HCT116 (cell line): Measurements from ENCODE around the gene MMP17. TPM values are rescaled to one million over a fixed set of nuclear protein-coding genes. Genes with fewer than 3 reads are reported as not detected.

Experiments
- ATAC-seq: fragments of 200-7000 bp; cut with Tn5 transposase; 2 replicates; pipeline ENCODE4 v1.9.1; 2020; ENCODE audit warnings: mild to moderate bottlenecking, moderate library complexity
- BruUV-seq: library from RNA; stranded (reverse); fragments of 400-500 nt; replicated peaks from 2 replicates; lab custom pipeline; 2021; lab: Mats Ljungman, UMichigan
- CTCF ChIA-PET: fragments of 300-600 bp; sonication (Branson Sonifier 250); formaldehyde crosslinking; loops from one replicate; lab custom pipeline; 2021; ENCODE audit warnings: antibody characterized with exemption; lab: Charles Lee
- POLR2A ChIA-PET: fragments of 300-600, 350-600 bp; sonication (Branson Sonifier 250); formaldehyde crosslinking; loops from one replicate; lab custom pipeline; 2021; ENCODE audit warnings: antibody characterized with exemption; lab: Charles Lee
- RAD21 ChIA-PET, 2 experiments: fragments of 300-600 bp; sonication (Branson Sonifier 250); formaldehyde crosslinking; loops; one replicate each; lab custom pipeline; 2023; ENCODE audit warnings: low total read pairs in 2 of 2; ENCODE audit not compliant: uncharacterized antibody in 2 of 2, unreplicated experiment in 2 of 2, low non-redundant PET in 1 of 2; lab: Charles Lee
- DNase-seq: peaks from one replicate; pipeline ENCODE4 v3.0.0-alpha.2; 2010; ENCODE audit warnings: low read depth, low spot score
- H2AFZ ChIP-seq: fragments of 200-600 bp; shearing (Covaris generic), sonication (generic); 2 replicates; pipeline ENCODE4 v1.6.1; 2017; ENCODE audit warnings: low read depth, mixed run types, mixed read lengths, antibody characterized with exemption, low read length; ENCODE audit not compliant: poor library complexity, severe bottlenecking
- H3K27ac ChIP-seq: 2 replicates; pipeline ENCODE4 v1.5.1; 2012; ENCODE audit warnings: low read depth, low read length
- H3K27me3 ChIP-seq: fragments of 200-600 bp; sonication (generic); 2 replicates; pipeline ENCODE4 v1.6.1; 2016; ENCODE audit warnings: mixed run types, low read length, mixed read lengths; ENCODE audit not compliant: insufficient read depth
- H3K36me3 ChIP-seq, 2 experiments: fragments of 200-500 bp in 1 of 2; fragments of 200-600 bp in 1 of 2; sonication (Bioruptor generic) in 1 of 2; sonication (generic) in 1 of 2; 2 replicates each; pipeline versions ENCODE4 v1.5.1 to v1.6.1; 2014 to 2016; ENCODE audit warnings: low read length in 2 of 2, inconsistent platforms in 1 of 2, mixed read lengths in 1 of 2, mixed run types in 1 of 2; ENCODE audit not compliant: insufficient read depth in 2 of 2, control insufficient read depth in 1 of 2
- H3K4me1 ChIP-seq, 2 experiments: fragments of 200-600 bp in 1 of 2; sonication (generic) in 1 of 2; 2 replicates each; pipeline versions ENCODE4 v1.5.1 to v1.6.1; 2012 to 2017; ENCODE audit warnings: low read length in 2 of 2, inconsistent platforms in 1 of 2, mild to moderate bottlenecking in 1 of 2, mixed read lengths in 1 of 2, mixed run types in 1 of 2, moderate library complexity in 1 of 2; ENCODE audit not compliant: insufficient read depth in 2 of 2, control insufficient read depth in 1 of 2
- H3K4me2 ChIP-seq: fragments of 200-600 bp; sonication (generic); 2 replicates; pipeline ENCODE4 v1.6.1; 2017; ENCODE audit warnings: mixed run types, low read length, mixed read lengths
- H3K4me3 ChIP-seq, 2 experiments: fragments of 200-600 bp in 1 of 2; sonication (generic) in 1 of 2; replicated peaks in 1 of 2; 2 replicates each; pipeline ENCODE4 v1.5.1; 2011 to 2016; ENCODE audit warnings: low read length in 2 of 2, control low read depth in 1 of 2, low read depth in 1 of 2, mild to moderate bottlenecking in 1 of 2, mixed read lengths in 1 of 2, mixed run types in 1 of 2
- H3K79me2 ChIP-seq: fragments of 200-600 bp; sonication (generic); 2 replicates; pipeline ENCODE4 v1.6.1; 2017; ENCODE audit warnings: mild to moderate bottlenecking, mixed run types, low read length, moderate library complexity, mixed read lengths; ENCODE audit not compliant: insufficient read depth
- H3K9ac ChIP-seq: fragments of 200-600 bp; sonication (generic); 2 replicates; pipeline ENCODE4 v1.6.1; 2016; ENCODE audit warnings: low read length, mixed read lengths
- H3K9me2 ChIP-seq: fragments of 200-600 bp; sonication (generic), shearing (Covaris generic); 2 replicates; pipeline ENCODE4 v1.6.1; 2017; ENCODE audit warnings: mixed run types, mild to moderate bottlenecking, moderate library complexity; ENCODE audit not compliant: insufficient read depth
- H3K9me3 ChIP-seq, 2 experiments: fragments of 200-500 bp in 1 of 2; fragments of 200-600 bp in 1 of 2; sonication (Bioruptor generic) in 1 of 2; sonication (generic) in 1 of 2; 2 replicates each; pipeline ENCODE4 v1.6.1; 2014 to 2017; ENCODE audit warnings: low read length in 2 of 2, mixed read lengths in 2 of 2, inconsistent platforms in 1 of 2, low read depth in 1 of 2, mild to moderate bottlenecking in 1 of 2, mixed run types in 1 of 2, moderate library complexity in 1 of 2; ENCODE audit not compliant: control insufficient read depth in 1 of 2, insufficient read depth in 1 of 2
- H4K20me1 ChIP-seq: fragments of 200-600 bp; sonication (generic), shearing (Covaris generic); 2 replicates; pipeline ENCODE4 v1.6.1; 2017; ENCODE audit warnings: mixed run types, mild to moderate bottlenecking, moderate library complexity; ENCODE audit not compliant: insufficient read depth
- ATF3 ChIP-seq: IDR thresholded peaks from 2 replicates; pipeline ENCODE4 v1.6.1; 2012
- CBX3 ChIP-seq: IDR thresholded peaks from 2 replicates; pipeline ENCODE4 v1.6.1; 2012; ENCODE audit warnings: low read depth
- CTCF ChIP-seq, 3 experiments: fragments of 200-600 bp in 1 of 3; sonication (generic) in 1 of 3; IDR thresholded peaks in 2 of 3; conservative IDR thresholded peaks in 1 of 3; 2 replicates each; pipeline ENCODE4 v1.5.1; 2012 to 2017; ENCODE audit warnings: low read depth in 2 of 3, low read length in 2 of 3, antibody characterized with exemption in 1 of 3, borderline replicate concordance in 1 of 3, control low read depth in 1 of 3, mild to moderate bottlenecking in 1 of 3, mixed read lengths in 1 of 3, mixed run types in 1 of 3, moderate library complexity in 1 of 3; ENCODE audit not compliant: insufficient read depth in 1 of 3
- ELF1 ChIP-seq: IDR thresholded peaks from 2 replicates; pipeline ENCODE4 v1.6.1; 2012; ENCODE audit warnings: low read depth, borderline replicate concordance
- EZH2 ChIP-seq: fragments of 200-600 bp; sonication (generic); IDR thresholded peaks from 2 replicates; pipeline ENCODE4 v1.6.1; 2017; ENCODE audit warnings: antibody characterized with exemption, mixed run types
- POLR2AphosphoS5 ChIP-seq: IDR thresholded peaks from 2 replicates; pipeline ENCODE4 v1.6.1; 2011; ENCODE audit warnings: mild to moderate bottlenecking, low read depth, low read length, moderate library complexity
- RAD21 ChIP-seq: IDR thresholded peaks from 2 replicates; pipeline ENCODE4 v1.6.1; 2012; ENCODE audit warnings: low read depth, mild to moderate bottlenecking
- REST ChIP-seq: IDR thresholded peaks from 2 replicates; pipeline ENCODE4 v1.6.1; 2012; ENCODE audit warnings: low read depth
- SIN3A ChIP-seq: IDR thresholded peaks from 2 replicates; pipeline ENCODE4 v1.6.1; 2012; ENCODE audit warnings: low read depth
- SP1 ChIP-seq: IDR thresholded peaks from 2 replicates; pipeline ENCODE4 v1.6.1; 2012; ENCODE audit warnings: low read depth
- SRF ChIP-seq: IDR thresholded peaks from 2 replicates; pipeline ENCODE4 v1.6.1; 2012; ENCODE audit warnings: low read depth
- YY1 ChIP-seq: IDR thresholded peaks from 2 replicates; pipeline ENCODE4 v1.6.1; 2011; ENCODE audit warnings: low read length, low read depth, moderate library complexity, mild to moderate bottlenecking; ENCODE audit not compliant: insufficient replicate concordance; ENCODE audit errors: extremely low read depth
- ZBTB33 ChIP-seq: IDR thresholded peaks from 2 replicates; pipeline ENCODE4 v1.6.1; 2011; ENCODE audit warnings: mild to moderate bottlenecking, low read length, moderate library complexity; ENCODE audit not compliant: insufficient replicate concordance; ENCODE audit errors: extremely low read depth
- intact Hi-C: fragments of 100-400 bp; cut with micrococcal nuclease; formaldehyde crosslinking; loops from 2 replicates; pipeline ENCODE4 v1.10.0; 2022
- total RNA-seq: library from RNA; stranded (reverse); gene quantifications from one replicate; pipeline ENCODE4 v1.2.1, GENCODE V29; 2021; ENCODE audit not compliant: unreplicated experiment

The MMP17 gene
- total RNA-seq, 1 experiment from 2014 or later, result 14.3 TPM

GRCh38 chr12:131849700-131850553, 21.7 kb downstream of the MMP17 start:
- CTCF ChIA-PET, result no interaction called here
- RAD21 ChIA-PET, result no interaction called here
- Histone ChIP-seq H2AFZ (no peak overlapping the region), H3K9ac (no peak overlapping the region), H3K27ac (no peak overlapping the region), H3K27me3 (no peaks in the 10 kb centered on the region), H4K20me1 (no peaks in the 10 kb centered on the region), H3K36me3 (no peaks in the 10 kb centered on the region), H3K79me2 (no peaks in the 10 kb centered on the region), H3K9me2 (no peaks in the 10 kb centered on the region), H3K9me3 (no peaks in the 10 kb centered on the region), H3K4me1 (no peaks in the 10 kb centered on the region), H3K4me2 (no peak overlapping the region)
- ATAC-seq, result no peak
- POLR2A ChIA-PET, result no interaction called here
- DNase-seq, result no peak
- intact Hi-C loops, result no loop called here
- TF ChIP-seq ATF3, result no peak
- TF ChIP-seq CTCF (IDR thresholded peaks at IDR 0.05 in 2 of 3, conservative IDR thresholded peaks at IDR 0.05 in 1 of 3; ENCODE audit: borderline replicate concordance in 1 of 3, insufficient read depth in 1 of 3, low read depth in 2 of 3, low read length in 2 of 3), result no peak
- no peak for TF ChIP-seq REST
- TF ChIP-seq YY1, result no peak
- TF ChIP-seq EZH2, result no peak
- TF ChIP-seq ZBTB33, result no peak
- TF ChIP-seq RAD21, result no peak
- no peak for TF ChIP-seq ELF1
- no peak for TF ChIP-seq SIN3A
- TF ChIP-seq SRF, result no peak
- TF ChIP-seq POLR2AphosphoS5, result no peak
- no peak for TF ChIP-seq SP1
- TF ChIP-seq CBX3, result no peak
- TF ChIP-seq, all 23 proteins: peak for 0
- BruUV-seq, result no TSS peak
- no peak overlapping the region for H3K4me3 ChIP-seq
